Body of pancreas (tissue), 4 donors: ENCODE data around the gene VEGFB. TPM values are rescaled to one million over a fixed set of nuclear protein-coding genes. Genes with fewer than 3 reads are reported as not detected.

Source experiments
- ATAC-seq: fragments of 150-250 bp; one replicate; pipeline ENCODE4 v1.9.1; 2016
- DNase-seq, 4 donors: peaks; one replicate each; pipeline ENCODE4 v3.0.0-alpha.2; 2019
- H3K27ac ChIP-seq, 4 donors: fragments of 200-600 bp; sonication (generic); 1 replicate in 3 of 4; 2 replicates in 1 of 4; pipeline versions ENCODE4 v1.5.1 to v1.6.1; 2016 to 2019; ENCODE audit warnings: mild to moderate bottlenecking in 1 of 4, mixed read lengths in 1 of 4, moderate library complexity in 1 of 4
- H3K27me3 ChIP-seq, 2 donors: fragments of 200-600 bp; sonication (generic); one replicate each; pipeline ENCODE4 v1.6.0; 2016; ENCODE audit warnings: mild to moderate bottlenecking in 1 of 2
- H3K36me3 ChIP-seq, 2 donors: fragments of 200-600 bp; sonication (generic); replicated peaks in 1 of 2; 2 replicates each; pipeline ENCODE4 v1.5.1; 2016; ENCODE audit warnings: low read depth in 2 of 2; ENCODE audit not compliant: insufficient read depth in 1 of 2
- H3K4me1 ChIP-seq: fragments of 200-600 bp; sonication (generic); one replicate; pipeline ENCODE4 v1.6.0; 2016
- H3K4me3 ChIP-seq, 2 donors: fragments of 200-600 bp; sonication (generic); 1 replicate in 1 of 2; 2 replicates in 1 of 2; pipeline ENCODE4 v1.5.1; 2016 to 2019
- H3K9me3 ChIP-seq, 3 donors: fragments of 200-600 bp; sonication (generic); 1 replicate in 2 of 3; 2 replicates in 1 of 3; pipeline ENCODE4 v1.5.1; 2016
- CTCF ChIP-seq, 7 experiments: fragments of 450-650 bp in 4 of 7; fragments of 200-600 bp in 3 of 7; sonication (generic) in 3 of 7; IDR thresholded peaks; one replicate each; pipeline ENCODE4 v1.5.1; 2016 to 2019; ENCODE audit warnings: antibody characterized with exemption in 7 of 7
- POLR2A ChIP-seq, 3 donors: fragments of 450-650 bp; IDR thresholded peaks; one replicate each; pipeline ENCODE4 v1.6.1; 2016; ENCODE audit warnings: antibody characterized with exemption in 3 of 3, mild to moderate bottlenecking in 2 of 3
- WGBS, 2 donors: methylation state at CpG; one replicate each; pipeline ENCODE4 v1.1.5; 2017; 5-methylcytosine and 5-hydroxymethylcytosine counted together
- intact Hi-C: fragments of 100-400 bp; cut with DNase I; formaldehyde crosslinking; loops from one replicate; pipeline ENCODE4 v1.15.1; 2023
- total RNA-seq, 2 donors: library from RNA; depleted of rRNA; stranded (reverse); fragments of >200 nt; gene quantifications; one replicate each; pipeline ENCODE4 v1.1.0, GENCODE V29; 2016

VEGFB gene
- total RNA-seq, 2 donors from 2014 or later, result 32.4 to 108 TPM

- Histone ChIP-seq H3K27ac (no peak overlapping the region), H3K36me3 (no peaks in the 10 kb centered on the region), H3K9me3 (no peaks in the 10 kb centered on the region), H3K4me1 (peaks cover 55% of the 10 kb centered on the region), H3K27me3 (no peaks in the 10 kb centered on the region), H3K4me3 (no peak overlapping the region)
- TF ChIP-seq CTCF (IDR thresholded peaks at IDR 0.05) (no peak), POLR2A (IDR thresholded peaks at IDR 0.05) (no peak)
- intact Hi-C loops, result no loop called here
- 86 to 96% methylated on average over 7 to 17 of the region's 17 CpGs for WGBS, 2 donors
- ATAC-seq, result no peak
- peak in 1 of 4 donors; percentile 2 for DNase-seq
These were observed 10.1 kb upstream of the VEGFB start for GRCh38 chr11:64224151-64224890.

GRCh38 chr11:64224891-64225607, 9.3 kb upstream of the VEGFB start:
- TF ChIP-seq CTCF (IDR thresholded peaks at IDR 0.05), result no peak
- no peak for TF ChIP-seq POLR2A (IDR thresholded peaks at IDR 0.05)
- no peaks in the 10 kb centered on the region for H3K36me3 ChIP-seq
- peak overlapping the region in 3 of 4 donors; percentile 86 to 97 (median 95) for H3K27ac ChIP-seq
- H3K9me3 ChIP-seq, result no peaks in the 10 kb centered on the region
- DNase-seq (no peak), ATAC-seq (no peak)
- intact Hi-C loops, result no loop called here
- peaks cover 59% of the 10 kb centered on the region for H3K4me1 ChIP-seq
- WGBS, 2 donors, result 50 to 67% methylated on average over 6 to 19 of the region's 22 CpGs
- no peaks in the 10 kb centered on the region for H3K27me3 ChIP-seq
- peak overlapping the region; percentile 62 to 72 for H3K4me3 ChIP-seq

GRCh38 chr11:64225608-64226506, 8.5 kb upstream of the VEGFB start, which contains the start of the genes NUDT22 and TRPT1:
Gene NUDT22 (plus strand): TSS chr11:64226274. CDS start chr11:64226653, 379 bp downstream.
Gene TRPT1 (minus strand): TSS chr11:64226186. CDS start chr11:64225860, 326 bp downstream.
- peak; percentile 66 to 90 (median 86) for TF ChIP-seq POLR2A (IDR thresholded peaks at IDR 0.05)
- peak in 3 of 7 experiments; percentile 8 to 22 (median 22) for TF ChIP-seq CTCF (IDR thresholded peaks at IDR 0.05)
- DNase-seq (peak; percentile 92 to 93 (median 93)), ATAC-seq (peak; percentile 80)
- Histone ChIP-seq H3K27ac (peak within 1 kb of the TSS; percentile 86 to 97 (median 92)), H3K4me1 (peaks cover 62% of the 10 kb centered on the region), H3K27me3 (no peaks in the 10 kb centered on the region), H3K9me3 (no peaks in the 10 kb centered on the region), H3K4me3 (peak within 1 kb of the TSS; percentile 62 to 72), H3K36me3 (no peaks in the 10 kb centered on the region)
- 1% methylated on average over 48 of the region's 54 CpGs; no CpG with 5 or more reads in 1 of the 2 donors for WGBS, 2 donors
- intact Hi-C loops, result no loop called here

GRCh38 chr11:64226507-64227051, 7.8 kb upstream of the VEGFB start:
- Histone ChIP-seq H3K4me3 (peak overlapping the region; percentile 62 to 72), H3K27me3 (no peaks in the 10 kb centered on the region), H3K4me1 (peaks cover 69% of the 10 kb centered on the region), H3K36me3 (no peaks in the 10 kb centered on the region), H3K27ac (peak overlapping the region; percentile 86 to 97 (median 92)), H3K9me3 (no peaks in the 10 kb centered on the region)
- peak in 2 of 3 donors; percentile 48 to 49 for TF ChIP-seq POLR2A (IDR thresholded peaks at IDR 0.05)
- no peak for TF ChIP-seq CTCF (IDR thresholded peaks at IDR 0.05)
- intact Hi-C loops, result no loop called here
- DNase-seq, result peak; percentile 66 to 83 (median 78)
- ATAC-seq, result peak; percentile 39
- 0 to 1% methylated on average over 12 to 26 of the region's 26 CpGs for WGBS, 2 donors
